Mesendoderm (in vitro differentiated cells): ENCODE measurements around the gene BBIP1.
A peak's percentile ranks its signal among the peaks of the same experiment; 100 is the strongest.
"Not testable (repeated sequence)": the region's sequence is repeated elsewhere in the genome, so short reads cannot be mapped to it uniquely, and the experiment has no call there.

ENCODE experiments used
- DNase-seq: peaks from one replicate; pipeline ENCODE4 v3.0.0; 2013
- H2AK5ac ChIP-seq: 2 replicates; pipeline ENCODE4 v1.6.1; 2013; ENCODE audit warnings: low read length, inconsistent platforms
- H2BK120ac ChIP-seq: 2 replicates; pipeline ENCODE4 v1.6.1; 2013; ENCODE audit warnings: low read depth, mild to moderate bottlenecking, low read length, moderate library complexity, mixed read lengths
- H2BK15ac ChIP-seq: replicated peaks from 2 replicates; pipeline ENCODE4 v1.6.1; 2013; ENCODE audit warnings: low read depth, mild to moderate bottlenecking, moderate library complexity
- H2BK5ac ChIP-seq: 2 replicates; pipeline ENCODE4 v1.6.1; 2013; ENCODE audit warnings: low read length, inconsistent platforms
- H3K18ac ChIP-seq: 2 replicates; pipeline ENCODE4 v1.6.1; 2013; ENCODE audit warnings: mild to moderate bottlenecking, low read length, mixed read lengths
- H3K23ac ChIP-seq: one replicate; pipeline ENCODE4 v1.6.1; 2013; ENCODE audit warnings: low read length
- H3K27ac ChIP-seq: 2 replicates; pipeline ENCODE4 v1.5.1; 2013; ENCODE audit warnings: low read depth, mild to moderate bottlenecking, inconsistent platforms, low read length, moderate library complexity
- H3K27me3 ChIP-seq: 2 replicates; pipeline ENCODE4 v1.6.1; 2013; ENCODE audit warnings: low read length, control low read depth, mild to moderate bottlenecking, inconsistent platforms; ENCODE audit not compliant: insufficient read depth, poor library complexity
- H3K36me3 ChIP-seq: 2 replicates; pipeline ENCODE4 v1.6.1; 2013; ENCODE audit warnings: low read length, inconsistent platforms; ENCODE audit not compliant: control insufficient read depth, insufficient read depth
- H3K4ac ChIP-seq: one replicate; pipeline ENCODE4 v1.6.1; 2013; ENCODE audit warnings: low read depth, mild to moderate bottlenecking, low read length, moderate library complexity
- H3K4me1 ChIP-seq: 2 replicates; pipeline ENCODE4 v1.6.1; 2013; ENCODE audit warnings: low read depth, low read length, inconsistent platforms; ENCODE audit not compliant: control insufficient read depth
- H3K4me2 ChIP-seq: 2 replicates; pipeline ENCODE4 v1.6.1; 2013; ENCODE audit warnings: low read length
- H3K4me3 ChIP-seq: 2 replicates; pipeline ENCODE4 v1.5.1; 2013; ENCODE audit warnings: mild to moderate bottlenecking, low read length
- H3K56ac ChIP-seq: one replicate; pipeline ENCODE4 v1.6.1; 2013; ENCODE audit warnings: low read length
- H3K79me1 ChIP-seq: 2 replicates; pipeline ENCODE4 v1.6.1; 2013; ENCODE audit warnings: low read length, inconsistent platforms
- H3K79me2 ChIP-seq: 2 replicates; pipeline ENCODE4 v1.6.1; 2013; ENCODE audit warnings: mild to moderate bottlenecking, low read length; ENCODE audit not compliant: control insufficient read depth, insufficient read depth
- H3K9ac ChIP-seq: 2 replicates; pipeline ENCODE4 v1.6.1; 2013; ENCODE audit warnings: low read length, inconsistent platforms
- H4K5ac ChIP-seq: one replicate; pipeline ENCODE4 v1.6.1; 2013; ENCODE audit warnings: low read length
- H4K8ac ChIP-seq: one replicate; pipeline ENCODE4 v1.6.1; 2013; ENCODE audit warnings: low read depth, mild to moderate bottlenecking, control low read depth, low read length, moderate library complexity
- WGBS: extraction: QIAGEN DNeasy Blood & Tissue Kit; methylation state at CpG from one replicate; pipeline ENCODE4 v1.1.7; 2013; ENCODE audit warnings: low lambda C conversion rate, missing lambda C conversion rate; ENCODE audit not compliant: insufficient coverage; ENCODE audit errors: extremely low coverage; 5-methylcytosine and 5-hydroxymethylcytosine counted together

BBIP1 gene

DNA sequence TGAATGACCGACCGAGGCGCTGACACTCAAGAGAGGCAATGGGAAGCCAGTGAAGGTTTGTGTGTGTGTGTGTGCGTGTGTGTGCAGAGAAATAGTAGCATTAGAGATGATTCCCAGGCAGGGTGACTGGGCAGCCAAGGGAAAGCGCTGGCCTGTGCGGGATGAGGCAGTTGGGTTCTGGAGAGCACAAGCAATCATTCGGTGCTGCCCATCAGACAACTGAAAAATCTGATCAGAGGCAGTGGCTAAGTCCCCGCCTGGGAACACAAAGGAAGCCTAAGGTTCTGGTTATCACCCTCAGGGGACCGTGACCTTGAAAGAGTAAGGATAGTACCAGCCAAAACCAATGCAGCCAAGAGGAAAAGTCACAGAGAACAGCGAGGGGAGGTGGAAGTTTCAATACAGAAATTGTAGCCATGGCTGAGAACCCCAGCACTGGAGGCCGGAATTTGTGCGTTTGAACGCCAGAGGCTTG is 48.1 kb downstream of the BBIP1 start:
- H2BK15ac ChIP-seq: no peak overlapping the region
- H2BK120ac ChIP-seq: no peak overlapping the region
- no CpG with 5 or more reads among the region's 13 CpGs for WGBS
- no peak overlapping the region for H3K4me3 ChIP-seq
- peak; percentile 17 for DNase-seq
- peak overlapping the region; percentile 85 for H3K56ac ChIP-seq
- peak overlapping the region; percentile 64 for H3K18ac ChIP-seq
- H3K36me3 ChIP-seq: no peaks in the 10 kb centered on the region
- H2AK5ac ChIP-seq: peak overlapping the region; percentile 15
- H3K27ac ChIP-seq: no peak overlapping the region
- no peaks in the 10 kb centered on the region for H3K79me1 ChIP-seq
- no peak overlapping the region for H3K23ac ChIP-seq
- H2BK5ac ChIP-seq: no peak overlapping the region
- no peaks in the 10 kb centered on the region for H3K27me3 ChIP-seq
- no peak overlapping the region for H4K5ac ChIP-seq
- no peak overlapping the region for H3K4me2 ChIP-seq
- H3K4ac ChIP-seq: no peak overlapping the region
- H3K4me1 ChIP-seq: peaks cover 5% of the 10 kb centered on the region
- H3K9ac ChIP-seq: peak overlapping the region; percentile 63
- peak overlapping the region; percentile 44 for H4K8ac ChIP-seq
- no peaks in the 10 kb centered on the region for H3K79me2 ChIP-seq

DNA sequence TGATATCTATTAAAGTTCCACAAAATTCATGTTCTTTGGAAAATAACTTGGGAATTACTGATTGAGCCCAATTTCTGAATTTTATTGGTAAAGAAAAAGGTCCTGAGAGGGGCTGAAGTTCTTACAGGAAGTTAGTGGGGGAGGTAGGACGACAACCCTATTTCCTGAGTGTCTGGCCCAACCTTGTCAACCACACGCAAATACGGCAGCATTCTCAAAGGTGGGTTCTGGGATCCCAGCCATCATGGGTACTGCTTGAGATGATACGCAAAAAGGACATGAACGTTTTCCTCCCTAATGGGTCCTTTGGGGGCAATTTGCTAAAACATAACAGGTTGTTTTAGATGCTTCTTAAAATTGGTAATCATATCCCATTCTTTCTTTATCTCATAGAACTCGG is 50.0 kb downstream of the BBIP1 start:
- H2BK5ac ChIP-seq: no peak overlapping the region
- no peak overlapping the region for H4K8ac ChIP-seq
- DNase-seq: no peak
- H2BK120ac ChIP-seq: no peak overlapping the region
- H3K18ac ChIP-seq: no peak overlapping the region
- H3K9ac ChIP-seq: no peak overlapping the region
- H3K79me2 ChIP-seq: no peaks in the 10 kb centered on the region
- no peak overlapping the region for H2AK5ac ChIP-seq
- no peak overlapping the region for H3K4me3 ChIP-seq
- H4K5ac ChIP-seq: no peak overlapping the region
- H3K4ac ChIP-seq: no peak overlapping the region
- H3K56ac ChIP-seq: no peak overlapping the region
- no peaks in the 10 kb centered on the region for H3K27me3 ChIP-seq
- no peak overlapping the region for H3K27ac ChIP-seq
- peaks cover 5% of the 10 kb centered on the region for H3K4me1 ChIP-seq
- no peak overlapping the region for H3K23ac ChIP-seq
- no peak overlapping the region for H2BK15ac ChIP-seq
- no peaks in the 10 kb centered on the region for H3K79me1 ChIP-seq
- H3K36me3 ChIP-seq: no peaks in the 10 kb centered on the region
- no CpG with 5 or more reads among the region's 6 CpGs for WGBS
- no peak overlapping the region for H3K4me2 ChIP-seq

DNA sequence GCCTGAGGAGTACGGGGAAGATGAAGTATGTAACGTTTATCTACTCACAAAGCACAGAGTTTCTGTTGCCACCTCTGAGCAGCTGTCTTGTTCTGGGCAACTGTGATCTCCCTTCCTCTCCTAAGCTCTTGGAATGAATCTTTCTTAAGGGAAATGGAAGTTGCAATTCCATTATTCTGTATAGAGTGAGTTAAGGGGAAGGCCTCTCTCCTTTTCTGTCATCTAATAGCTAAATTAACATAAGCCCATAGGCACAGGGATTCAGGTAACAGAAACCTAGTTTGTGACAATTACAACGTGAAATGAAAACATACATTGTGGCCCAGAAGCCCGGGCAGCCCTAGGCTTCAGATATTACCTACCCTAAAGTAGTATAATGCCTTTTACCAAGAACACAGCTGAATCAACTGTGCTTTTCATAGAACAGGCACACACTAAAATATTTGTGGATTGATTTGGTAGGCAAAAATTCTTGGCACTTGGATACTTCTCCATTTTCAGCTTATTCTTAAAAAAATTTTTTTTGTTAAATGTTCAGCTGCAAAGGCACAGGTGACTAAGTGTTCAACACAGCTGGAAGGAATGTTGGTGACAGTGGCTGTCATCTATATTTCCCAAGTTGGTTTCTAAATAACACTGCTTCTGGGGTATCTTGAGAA is 51.0 kb downstream of the BBIP1 start:
- no peak overlapping the region for H3K4ac ChIP-seq
- H3K27ac ChIP-seq: no peak overlapping the region
- H3K4me1 ChIP-seq: peaks cover 5% of the 10 kb centered on the region
- no peaks in the 10 kb centered on the region for H3K27me3 ChIP-seq
- no peak overlapping the region for H3K4me2 ChIP-seq
- no peak overlapping the region for H3K4me3 ChIP-seq
- H3K23ac ChIP-seq: no peak overlapping the region
- no peaks in the 10 kb centered on the region for H3K79me1 ChIP-seq
- no peaks in the 10 kb centered on the region for H3K36me3 ChIP-seq
- H2BK15ac ChIP-seq: no peak overlapping the region
- no peak overlapping the region for H3K9ac ChIP-seq
- H3K79me2 ChIP-seq: no peaks in the 10 kb centered on the region
- DNase-seq: no peak
- H3K18ac ChIP-seq: no peak overlapping the region
- no peak overlapping the region for H4K5ac ChIP-seq
- no peak overlapping the region for H4K8ac ChIP-seq
- no peak overlapping the region for H2BK5ac ChIP-seq
- no peak overlapping the region for H2AK5ac ChIP-seq
- no CpG with 5 or more reads among the region's 4 CpGs for WGBS
- H2BK120ac ChIP-seq: no peak overlapping the region
- no peak overlapping the region for H3K56ac ChIP-seq

DNA sequence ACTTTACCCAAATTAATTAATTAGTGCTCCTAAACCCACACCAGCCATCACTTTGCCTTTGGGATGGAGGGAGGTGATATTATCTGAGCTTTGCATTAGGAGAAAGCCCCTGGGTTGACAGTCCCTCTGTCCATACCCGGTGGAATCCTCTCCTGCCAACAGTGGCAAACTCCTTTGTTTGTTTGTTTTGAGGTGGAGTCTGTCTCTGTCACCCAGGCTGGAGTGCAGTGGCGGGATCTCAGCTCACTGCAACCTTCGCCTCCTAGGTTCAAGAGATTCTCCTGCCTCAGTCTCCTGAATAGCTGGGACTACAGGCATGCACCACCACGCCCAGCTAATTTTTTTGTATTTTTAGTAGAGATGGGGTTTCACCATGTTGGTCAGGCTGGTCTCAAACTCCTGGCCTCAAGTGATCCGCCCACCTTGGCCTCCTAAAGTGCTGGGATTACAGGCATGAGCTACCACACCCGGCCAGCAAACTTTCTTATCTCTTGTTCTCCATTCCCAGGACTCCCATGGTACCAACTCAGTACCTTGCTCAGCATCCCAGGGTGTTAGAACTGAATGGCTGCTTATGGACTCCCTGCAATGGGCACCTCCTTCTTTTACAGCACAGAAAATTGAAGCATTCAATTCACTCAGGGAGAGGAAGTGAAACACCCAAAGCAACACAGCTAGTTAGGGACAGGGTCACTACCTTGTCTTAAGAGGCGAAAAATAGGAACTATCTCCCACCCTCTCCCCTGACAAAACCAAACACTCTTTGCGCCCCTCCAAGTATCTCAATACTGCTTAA is 51.8 kb downstream of the BBIP1 start:
- H3K79me1 ChIP-seq, H4K5ac ChIP-seq, H2BK120ac ChIP-seq, H3K4me3 ChIP-seq, H3K4me1 ChIP-seq, H3K79me2 ChIP-seq, H2BK15ac ChIP-seq, H3K4me2 ChIP-seq, H2AK5ac ChIP-seq, H3K4ac ChIP-seq, H3K18ac ChIP-seq, H4K8ac ChIP-seq, H3K36me3 ChIP-seq, H3K23ac ChIP-seq, H3K27ac ChIP-seq, H2BK5ac ChIP-seq, H3K27me3 ChIP-seq, DNase-seq, H3K56ac ChIP-seq, H3K9ac ChIP-seq: not testable (repeated sequence)
- WGBS: no CpG with 5 or more reads among the region's 8 CpGs

DNA sequence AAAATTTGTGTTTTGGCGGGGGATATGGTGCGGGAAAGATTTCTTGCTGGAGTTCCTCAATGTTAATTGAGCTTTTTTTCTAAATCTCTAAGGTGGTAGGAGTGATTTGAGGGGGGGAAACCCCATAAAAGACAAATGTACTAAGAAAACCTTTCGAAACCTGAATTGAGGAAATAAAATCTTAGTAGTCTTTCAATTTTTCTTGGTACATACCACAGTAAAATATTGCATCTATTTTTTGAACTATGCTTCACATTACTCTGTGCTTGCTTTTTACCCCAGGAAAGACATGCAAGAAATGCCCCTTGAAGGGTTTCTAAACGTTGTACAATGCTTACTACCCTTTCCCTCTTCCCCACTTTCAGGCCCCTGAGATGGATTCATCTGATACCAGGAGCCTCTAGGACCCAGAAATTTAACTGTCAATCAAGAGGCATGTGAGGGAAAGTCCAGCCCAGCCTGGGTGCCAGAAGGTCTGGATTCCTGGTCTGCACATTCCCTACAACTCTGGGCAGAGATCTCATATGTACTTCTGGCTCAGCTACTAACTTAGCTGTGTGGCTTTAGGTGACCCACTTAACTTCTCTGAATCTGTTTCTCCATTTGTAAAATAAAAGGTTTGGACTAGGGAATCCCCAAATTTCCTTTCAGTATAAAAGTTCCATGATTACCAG is 53.0 kb downstream of the BBIP1 start:
- no peak overlapping the region for H4K8ac ChIP-seq
- H3K79me2 ChIP-seq: no peaks in the 10 kb centered on the region
- H3K36me3 ChIP-seq: no peaks in the 10 kb centered on the region
- H3K27ac ChIP-seq: no peak overlapping the region
- H2BK5ac ChIP-seq: no peak overlapping the region
- no peak overlapping the region for H3K18ac ChIP-seq
- H3K4ac ChIP-seq: no peak overlapping the region
- no peaks in the 10 kb centered on the region for H3K79me1 ChIP-seq
- DNase-seq: no peak
- peaks cover under 1% of the 10 kb centered on the region for H3K4me1 ChIP-seq
- no peak overlapping the region for H3K23ac ChIP-seq
- H3K9ac ChIP-seq: no peak overlapping the region
- no peaks in the 10 kb centered on the region for H3K27me3 ChIP-seq
- 100% methylated on average over 2 of the region's 4 CpGs for WGBS
- no peak overlapping the region for H2BK15ac ChIP-seq
- no peak overlapping the region for H4K5ac ChIP-seq
- no peak overlapping the region for H2BK120ac ChIP-seq
- H3K56ac ChIP-seq: no peak overlapping the region
- no peak overlapping the region for H2AK5ac ChIP-seq
- no peak overlapping the region for H3K4me3 ChIP-seq
- no peak overlapping the region for H3K4me2 ChIP-seq
